EL (cell line): ENCODE measurements around the gene PDZK1.
"Not testable (repeated sequence)": the region's sequence is repeated elsewhere in the genome, so short reads cannot be mapped to it uniquely, and the experiment has no call there.

Source experiments
- DNase-seq: peaks from one replicate; pipeline ENCODE4 v3.0.0-alpha.2; 2016

PDZK1 gene

GRCh38 chr1:145710291-145711027 lies 3.3 kb upstream of the PDZK1 start:
- no peak for DNase-seq

GRCh38 chr1:145708063-145708462 lies 895 bp upstream of the PDZK1 start:
- peak; percentile 70 for DNase-seq

GRCh38 chr1:145706086-145706664 lies 993 bp downstream of the PDZK1 start:
- peak; percentile 96 for DNase-seq

GRCh38 chr1:145705622-145706021 lies 1.5 kb downstream of the PDZK1 start:
- no peak for DNase-seq

- no peak for DNase-seq
Measured at GRCh38 chr1:145702826-145703225, 4.3 kb downstream of the PDZK1 start.

GRCh38 chr1:145702052-145702451 lies 5.1 kb downstream of the PDZK1 start:
- DNase-seq: no peak

GRCh38 chr1:145701306-145701862 lies 5.8 kb downstream of the PDZK1 start:
- DNase-seq: no peak

- no peak for DNase-seq
Measured at GRCh38 chr1:145696630-145696960, 10.6 kb downstream of the PDZK1 start.

GRCh38 chr1:145695821-145696629 lies 11.1 kb downstream of the PDZK1 start:
- DNase-seq: no peak

GRCh38 chr1:145692785-145693443 lies 14.3 kb downstream of the PDZK1 start:
- DNase-seq: no peak

- DNase-seq: peak; percentile 73
Measured at GRCh38 chr1:145690587-145691558, 16.3 kb downstream of the PDZK1 start.

GRCh38 chr1:145689922-145690321 lies 17.2 kb downstream of the PDZK1 start:
- DNase-seq: no peak

- DNase-seq: no peak
Measured at GRCh38 chr1:145688924-145689323, 18.2 kb downstream of the PDZK1 start.

GRCh38 chr1:145688328-145688727 lies 18.8 kb downstream of the PDZK1 start:
- DNase-seq: no peak

GRCh38 chr1:145686078-145686477 lies 21.1 kb downstream of the PDZK1 start:
- not testable (repeated sequence) for DNase-seq

GRCh38 chr1:145684858-145685257 lies 22.3 kb downstream of the PDZK1 start:
- not testable (repeated sequence) for DNase-seq

- DNase-seq: not testable (repeated sequence)
Measured at GRCh38 chr1:145673217-145673616, 34.0 kb downstream of the PDZK1 start.

- not testable (repeated sequence) for DNase-seq
Measured at GRCh38 chr1:145670995-145671745, 36.0 kb downstream of the PDZK1 start.

GRCh38 chr1:145665015-145665414 lies 42.2 kb downstream of the PDZK1 start:
- DNase-seq: peak; percentile 38

GRCh38 chr1:145662502-145662901 lies 44.7 kb downstream of the PDZK1 start:
- not testable (repeated sequence) for DNase-seq
